Trophoblast cell (in vitro differentiated cells and primary cell): ENCODE results near the gene EPHB1.

Experiments
- DNase-seq, 2 donors: peaks; one replicate each; pipeline ENCODE4 v3.0.0-alpha.2; 2016
- H2AFZ ChIP-seq: 2 replicates; pipeline ENCODE4 v1.6.1; 2013; ENCODE audit warnings: low read length, moderate library complexity, mild to moderate bottlenecking; ENCODE audit not compliant: insufficient read depth, poor library complexity
- H2AK5ac ChIP-seq: 2 replicates; pipeline ENCODE4 v1.6.1; 2013; ENCODE audit warnings: mild to moderate bottlenecking, low read length
- H2BK120ac ChIP-seq: 2 replicates; pipeline ENCODE4 v1.6.1; 2013; ENCODE audit warnings: low read length, mild to moderate bottlenecking, moderate library complexity; ENCODE audit not compliant: insufficient read depth, poor library complexity
- H2BK12ac ChIP-seq: 2 replicates; pipeline ENCODE4 v1.6.1; 2013; ENCODE audit warnings: mild to moderate bottlenecking, low read length, moderate library complexity
- H2BK5ac ChIP-seq: 2 replicates; pipeline ENCODE4 v1.6.1; 2013; ENCODE audit warnings: low read length, low read depth, moderate library complexity, mild to moderate bottlenecking; ENCODE audit not compliant: poor library complexity
- H3K14ac ChIP-seq: 2 replicates; pipeline ENCODE4 v1.6.1; 2013; ENCODE audit warnings: mild to moderate bottlenecking, low read length
- H3K18ac ChIP-seq: 2 replicates; pipeline ENCODE4 v1.6.1; 2013; ENCODE audit warnings: mild to moderate bottlenecking, low read length
- H3K23ac ChIP-seq: 2 replicates; pipeline ENCODE4 v1.6.1; 2013; ENCODE audit warnings: low read length
- H3K27ac ChIP-seq: 2 replicates; pipeline ENCODE4 v1.5.1; 2013; ENCODE audit warnings: low read depth, mild to moderate bottlenecking, inconsistent platforms, low read length, moderate library complexity
- H3K27me3 ChIP-seq: 2 replicates; pipeline ENCODE4 v1.6.1; 2013; ENCODE audit warnings: inconsistent platforms, mild to moderate bottlenecking, low read length, moderate library complexity; ENCODE audit not compliant: insufficient read depth
- H3K36me3 ChIP-seq, 2 experiments: 1 replicate in 1 of 2; 2 replicates in 1 of 2; pipeline ENCODE4 v1.6.1; 2013; ENCODE audit warnings: low read length in 2 of 2, mild to moderate bottlenecking in 2 of 2, moderate library complexity in 1 of 2; ENCODE audit not compliant: insufficient read depth in 2 of 2, control insufficient read depth in 1 of 2
- H3K4ac ChIP-seq: 2 replicates; pipeline ENCODE4 v1.6.1; 2013; ENCODE audit warnings: low read depth, mild to moderate bottlenecking, low read length, moderate library complexity
- H3K4me1 ChIP-seq, 2 experiments: 1 replicate in 1 of 2; 2 replicates in 1 of 2; pipeline ENCODE4 v1.6.1; 2013; ENCODE audit warnings: low read length in 2 of 2, mild to moderate bottlenecking in 2 of 2, moderate library complexity in 1 of 2; ENCODE audit not compliant: insufficient read depth in 2 of 2, control insufficient read depth in 1 of 2
- H3K4me2 ChIP-seq: 2 replicates; pipeline ENCODE4 v1.6.1; 2013; ENCODE audit warnings: inconsistent platforms, mild to moderate bottlenecking, low read length, moderate library complexity
- H3K4me3 ChIP-seq: 2 replicates; pipeline ENCODE4 v1.5.1; 2013; ENCODE audit warnings: mild to moderate bottlenecking, low read depth, low read length, inconsistent platforms
- H3K79me1 ChIP-seq: one replicate; pipeline ENCODE4 v1.6.1; 2013; ENCODE audit warnings: low read length
- H3K79me2 ChIP-seq: 2 replicates; pipeline ENCODE4 v1.6.1; 2013; ENCODE audit warnings: low read length, mild to moderate bottlenecking; ENCODE audit not compliant: control insufficient read depth, insufficient read depth, poor library complexity
- H3K9ac ChIP-seq: 2 replicates; pipeline ENCODE4 v1.6.1; 2013; ENCODE audit warnings: mild to moderate bottlenecking, low read length
- H3K9me3 ChIP-seq: 2 replicates; pipeline ENCODE4 v1.6.1; 2013; ENCODE audit warnings: low read depth, mild to moderate bottlenecking, control low read depth, inconsistent platforms, low read length; ENCODE audit not compliant: insufficient read depth
- H4K12ac ChIP-seq: 2 replicates; pipeline ENCODE4 v1.6.1; 2013; ENCODE audit warnings: low read depth, mild to moderate bottlenecking, low read length, moderate library complexity
- H4K8ac ChIP-seq: 2 replicates; pipeline ENCODE4 v1.6.1; 2013; ENCODE audit warnings: low read depth, mild to moderate bottlenecking, low read length, moderate library complexity
- H4K91ac ChIP-seq: one replicate; pipeline ENCODE4 v1.6.1; 2013; ENCODE audit warnings: low read depth, mild to moderate bottlenecking, low read length, moderate library complexity
- WGBS: extraction: QIAGEN DNeasy Blood & Tissue Kit; methylation state at CpG from one replicate; pipeline ENCODE4 v1.1.7; 2013; ENCODE audit warnings: missing lambda C conversion rate; ENCODE audit not compliant: insufficient read length, insufficient coverage; ENCODE audit errors: extremely low coverage; 5-methylcytosine and 5-hydroxymethylcytosine counted together

EPHB1 gene

GRCh38 chr3:135172191-135172869 lies 377.3 kb downstream of the EPHB1 start:
- no peak overlapping the region for H3K14ac ChIP-seq
- H3K9ac ChIP-seq: no peak overlapping the region
- no peak overlapping the region for H4K91ac ChIP-seq
- H2AK5ac ChIP-seq: no peak overlapping the region
- no peaks in the 10 kb centered on the region for H3K79me1 ChIP-seq
- H3K4me1 ChIP-seq: no peaks in the 10 kb centered on the region
- no peak overlapping the region for H3K27ac ChIP-seq
- H3K36me3 ChIP-seq: no peaks in the 10 kb centered on the region
- H3K4me2 ChIP-seq: no peak overlapping the region
- no CpG with 5 or more reads among the region's 3 CpGs for WGBS
- no peaks in the 10 kb centered on the region for H3K9me3 ChIP-seq
- H3K27me3 ChIP-seq: no peaks in the 10 kb centered on the region
- no peak overlapping the region for H2BK5ac ChIP-seq
- no peaks in the 10 kb centered on the region for H3K79me2 ChIP-seq
- H4K8ac ChIP-seq: no peak overlapping the region
- no peak overlapping the region for H2BK12ac ChIP-seq
- H2BK120ac ChIP-seq: no peak overlapping the region
- H3K23ac ChIP-seq: no peak overlapping the region
- DNase-seq: no peak
- no peak overlapping the region for H3K18ac ChIP-seq
- no peak overlapping the region for H3K4ac ChIP-seq
- H4K12ac ChIP-seq: no peak overlapping the region
- no peak overlapping the region for H3K4me3 ChIP-seq
- H2AFZ ChIP-seq: no peak overlapping the region

- no peaks in the 10 kb centered on the region for H3K27me3 ChIP-seq
- H3K4ac ChIP-seq: no peak overlapping the region
- no peak overlapping the region for H3K4me3 ChIP-seq
- no peaks in the 10 kb centered on the region for H3K9me3 ChIP-seq
- DNase-seq: no peak
- H3K14ac ChIP-seq: no peak overlapping the region
- no peak overlapping the region for H2BK5ac ChIP-seq
- no peak overlapping the region for H3K23ac ChIP-seq
- H3K36me3 ChIP-seq: no peaks in the 10 kb centered on the region
- no peak overlapping the region for H4K91ac ChIP-seq
- no peak overlapping the region for H4K12ac ChIP-seq
- no peak overlapping the region for H2AFZ ChIP-seq
- no peak overlapping the region for H3K4me2 ChIP-seq
- H2BK120ac ChIP-seq: no peak overlapping the region
- no peak overlapping the region for H3K27ac ChIP-seq
- H2BK12ac ChIP-seq: no peak overlapping the region
- H2AK5ac ChIP-seq: no peak overlapping the region
- WGBS: no CpG with 5 or more reads among the region's 5 CpGs
- H3K18ac ChIP-seq: no peak overlapping the region
- no peaks in the 10 kb centered on the region for H3K79me1 ChIP-seq
- no peaks in the 10 kb centered on the region for H3K4me1 ChIP-seq
- H4K8ac ChIP-seq: no peak overlapping the region
- no peaks in the 10 kb centered on the region for H3K79me2 ChIP-seq
- H3K9ac ChIP-seq: no peak overlapping the region
Observed at GRCh38 chr3:135175728-135176277, 380.7 kb downstream of the EPHB1 start.

GRCh38 chr3:135176881-135177280 lies 381.8 kb downstream of the EPHB1 start:
- no peak overlapping the region for H3K23ac ChIP-seq
- no peaks in the 10 kb centered on the region for H3K79me2 ChIP-seq
- no peak for DNase-seq
- H2BK5ac ChIP-seq: no peak overlapping the region
- H3K14ac ChIP-seq: no peak overlapping the region
- H2BK12ac ChIP-seq: no peak overlapping the region
- H3K4me3 ChIP-seq: no peak overlapping the region
- no peak overlapping the region for H4K12ac ChIP-seq
- H3K79me1 ChIP-seq: no peaks in the 10 kb centered on the region
- no peak overlapping the region for H3K27ac ChIP-seq
- no peaks in the 10 kb centered on the region for H3K36me3 ChIP-seq
- H2BK120ac ChIP-seq: no peak overlapping the region
- no peaks in the 10 kb centered on the region for H3K4me1 ChIP-seq
- no peak overlapping the region for H2AFZ ChIP-seq
- H3K4ac ChIP-seq: no peak overlapping the region
- H4K8ac ChIP-seq: no peak overlapping the region
- H3K4me2 ChIP-seq: no peak overlapping the region
- H2AK5ac ChIP-seq: no peak overlapping the region
- no peaks in the 10 kb centered on the region for H3K27me3 ChIP-seq
- no peak overlapping the region for H3K18ac ChIP-seq
- H4K91ac ChIP-seq: no peak overlapping the region
- WGBS: no CpG with 5 or more reads among the region's 9 CpGs
- no peaks in the 10 kb centered on the region for H3K9me3 ChIP-seq
- H3K9ac ChIP-seq: no peak overlapping the region

GRCh38 chr3:135178566-135178965 lies 383.5 kb downstream of the EPHB1 start:
- Histone ChIP-seq H3K4me2 (no peak overlapping the region), H3K23ac (no peak overlapping the region), H2AFZ (no peak overlapping the region), H2BK120ac (no peak overlapping the region), H3K9ac (no peak overlapping the region), H3K9me3 (no peaks in the 10 kb centered on the region), H2AK5ac (no peak overlapping the region), H3K4ac (no peak overlapping the region), H2BK5ac (no peak overlapping the region), H3K18ac (no peak overlapping the region), H4K8ac (no peak overlapping the region), H4K91ac (no peak overlapping the region), H3K14ac (no peak overlapping the region), H3K4me1 (no peaks in the 10 kb centered on the region), H2BK12ac (no peak overlapping the region), H3K4me3 (no peak overlapping the region), H3K27ac (no peak overlapping the region), H3K79me1 (no peaks in the 10 kb centered on the region), H3K27me3 (no peaks in the 10 kb centered on the region), H3K36me3 (no peaks in the 10 kb centered on the region), H3K79me2 (no peaks in the 10 kb centered on the region), H4K12ac (no peak overlapping the region)
- DNase-seq: no peak
- WGBS: no CpG with 5 or more reads among the region's 2 CpGs
